GM21381 (cell line): ENCODE data around the gene RTCB.

Experiments used
- ATAC-seq: cut with Tn5 transposase; IDR thresholded peaks from one replicate; pipeline ENCODE4 v1.9.1; 2021; ENCODE audit warnings: mild to moderate bottlenecking, moderate library complexity; ENCODE audit not compliant: unreplicated experiment

RTCB gene

GRCh38 chr22:32411829-32412592 is at the start of gene RTCB:
Gene RTCB (minus strand): TSS chr22:32412247. CDS start chr22:32412156, 91 bp downstream.
- ATAC-seq = peak; percentile 55

- ATAC-seq = no peak
Measured at GRCh38 chr22:32457031-32457430, 45.0 kb upstream of the RTCB start.

GRCh38 chr22:32448980-32449379 is 36.9 kb upstream of the RTCB start:
- ATAC-seq = no peak

GRCh38 chr22:32446321-32446720 is 34.3 kb upstream of the RTCB start:
- no peak for ATAC-seq

GRCh38 chr22:32444068-32444467 is 32.0 kb upstream of the RTCB start:
- ATAC-seq = no peak

GRCh38 chr22:32430352-32430751 is 18.3 kb upstream of the RTCB start:
- no peak for ATAC-seq

GRCh38 chr22:32426881-32427280 is 14.8 kb upstream of the RTCB start:
- ATAC-seq = no peak

- ATAC-seq = no peak
Measured at GRCh38 chr22:32423664-32424063, 11.6 kb upstream of the RTCB start.

GRCh38 chr22:32422062-32422461 is 10.0 kb upstream of the RTCB start:
- no peak for ATAC-seq

- ATAC-seq = no peak
Measured at GRCh38 chr22:32421484-32421883, 9.4 kb upstream of the RTCB start.

GRCh38 chr22:32417906-32418305 is 5.9 kb upstream of the RTCB start:
- ATAC-seq = no peak

- ATAC-seq = no peak
Measured at GRCh38 chr22:32416556-32417085, 4.6 kb upstream of the RTCB start.

- ATAC-seq = no peak
Measured at GRCh38 chr22:32414191-32414590, 2.1 kb upstream of the RTCB start.

GRCh38 chr22:32413719-32414118 is 1.7 kb upstream of the RTCB start:
- no peak for ATAC-seq

- ATAC-seq = no peak
Measured at GRCh38 chr22:32411402-32411801, 645 bp downstream of the RTCB start.

GRCh38 chr22:32410459-32410858 is 1.6 kb downstream of the RTCB start:
- no peak for ATAC-seq

- ATAC-seq = no peak
Measured at GRCh38 chr22:32409977-32410376, 2.1 kb downstream of the RTCB start.

- no peak for ATAC-seq
Measured at GRCh38 chr22:32407936-32408335, 4.1 kb downstream of the RTCB start.

- no peak for ATAC-seq
Measured at GRCh38 chr22:32407312-32407711, 4.7 kb downstream of the RTCB start.

- ATAC-seq = no peak
Measured at GRCh38 chr22:32404021-32404420, 8.0 kb downstream of the RTCB start.

- ATAC-seq = no peak
Measured at GRCh38 chr22:32401486-32401885, 10.6 kb downstream of the RTCB start.

- ATAC-seq = no peak
Measured at GRCh38 chr22:32396746-32397145, 15.3 kb downstream of the RTCB start.

- ATAC-seq = no peak
Measured at GRCh38 chr22:32396255-32396654, 15.8 kb downstream of the RTCB start.
